K562 (cell line): Measurements from ENCODE around the gene SOX2. TPM values are rescaled to one million over a fixed set of nuclear protein-coding genes. Genes with fewer than 3 reads are reported as not detected.

Experiments
- ATAC-seq: fragments of 200-7000 bp; cut with Tn5 transposase; 3 replicates; pipeline ENCODE4 v1.9.1; 2020; ENCODE audit warnings: moderate library complexity
- BruUV-seq: library from RNA; stranded (reverse); fragments of 400-500 nt; replicated peaks from 2 replicates; lab custom pipeline; 2021; lab: Mats Ljungman, UMichigan
- CTCF ChIA-PET: fragments of 300-600 bp; formaldehyde crosslinking; extraction: SDS; loops from one replicate; lab custom pipeline; 2021; ENCODE audit warnings: low intra/inter-chr PET ratio; lab: Yijun Ruan, JAX
- POLR2A ChIA-PET: fragments of 300-600, 350-650 bp; sonication (Branson Sonifier 250); formaldehyde crosslinking; extraction: SDS; loops from one replicate; lab custom pipeline; 2021; ENCODE audit warnings: antibody characterized with exemption, inconsistent platforms; lab: Yijun Ruan, JAX
- DNase-seq, 4 experiments: peaks; one replicate each; pipeline versions ENCODE4 v3.0.0 to v3.0.0-alpha.2; 2011 to 2018; ENCODE audit warnings: low spot score in 3 of 4, mixed read lengths in 3 of 4; ENCODE audit errors: extremely low read depth in 1 of 4
- FAIRE-seq: peaks from 2 replicates; lab custom pipeline; 2011; peaks lifted over from hg19 to GRCh38; lab: Jason Lieb, UNC
- H2AFZ ChIP-seq: 2 replicates; pipeline ENCODE4 v1.6.0; 2011; ENCODE audit warnings: low read depth, low read length, control low read depth, inconsistent platforms
- H3K27ac ChIP-seq: fragments of 200-600 bp; 3 replicates; pipeline ENCODE4 v1.8.0; 2011; ENCODE audit warnings: low read depth, mild to moderate bottlenecking, control low read depth, inconsistent platforms, low read length, moderate library complexity, mixed read lengths; ENCODE audit errors: extremely low read depth
- H3K27me3 ChIP-seq, 2 experiments: fragments of 300-600 bp in 1 of 2; 2 replicates in 1 of 2; 3 replicates in 1 of 2; pipeline versions ENCODE4 v1.6.0 to v1.8.0; 2011; ENCODE audit warnings: inconsistent platforms in 2 of 2, low read length in 2 of 2, mild to moderate bottlenecking in 1 of 2, mixed read lengths in 1 of 2, moderate library complexity in 1 of 2; ENCODE audit not compliant: control insufficient read depth in 2 of 2, insufficient read depth in 2 of 2
- H3K36me3 ChIP-seq: fragments of 300-600 bp; 3 replicates; pipeline ENCODE4 v1.8.0; 2011; ENCODE audit warnings: mild to moderate bottlenecking, low read length, inconsistent platforms; ENCODE audit not compliant: control insufficient read depth, insufficient read depth
- H3K4me1 ChIP-seq, 2 experiments: fragments of 200-600 bp in 1 of 2; replicated peaks in 1 of 2; 2 replicates in 1 of 2; 3 replicates in 1 of 2; pipeline versions ENCODE4 v1.5.1 to v1.8.0; 2011; ENCODE audit warnings: inconsistent platforms in 2 of 2, low read length in 2 of 2, mild to moderate bottlenecking in 1 of 2, mixed read lengths in 1 of 2, moderate library complexity in 1 of 2; ENCODE audit not compliant: control insufficient read depth in 2 of 2, insufficient read depth in 2 of 2
- H3K4me2 ChIP-seq: 2 replicates; pipeline ENCODE4 v1.6.1; 2011; ENCODE audit warnings: low read length, control low read depth, inconsistent platforms, mixed read lengths; ENCODE audit not compliant: insufficient read depth
- H3K4me3 ChIP-seq: fragments of 200-600 bp; sonication (generic), shearing (Covaris generic); 2 replicates; pipeline ENCODE4 v1.5.1; 2016; ENCODE audit warnings: control low read depth, inconsistent platforms
- H3K79me2 ChIP-seq: fragments of 200-600 bp; 3 replicates; pipeline ENCODE4 v1.8.0; 2011; ENCODE audit warnings: low read length, inconsistent platforms; ENCODE audit not compliant: control insufficient read depth, insufficient read depth
- H3K9ac ChIP-seq, 2 experiments: 2 replicates each; pipeline versions ENCODE4 v1.6.0 to v1.6.1; 2011; ENCODE audit warnings: low read depth in 2 of 2, low read length in 2 of 2, control low read depth in 1 of 2, inconsistent platforms in 1 of 2, mild to moderate bottlenecking in 1 of 2, mixed read lengths in 1 of 2; ENCODE audit not compliant: insufficient read depth in 1 of 2
- H3K9me1 ChIP-seq: one replicate; pipeline ENCODE4 v1.6.0; 2011; ENCODE audit warnings: inconsistent platforms, mild to moderate bottlenecking, low read length, moderate library complexity; ENCODE audit not compliant: control insufficient read depth, insufficient read depth
- H3K9me3 ChIP-seq: replicated peaks from 2 replicates; pipeline ENCODE4 v1.5.1; 2011; ENCODE audit warnings: low read depth, low read length, inconsistent platforms; ENCODE audit not compliant: control insufficient read depth, insufficient read depth
- H4K20me1 ChIP-seq: replicated peaks from 2 replicates; pipeline ENCODE4 v1.6.1; 2011; ENCODE audit warnings: low read length, inconsistent platforms, mixed read lengths; ENCODE audit not compliant: control insufficient read depth, insufficient read depth
- ARID4B ChIP-seq: sonication (generic); formaldehyde crosslinking; IDR thresholded peaks from 2 replicates; pipeline ENCODE4 v1.8.0; 2022; ENCODE audit warnings: mild to moderate bottlenecking, missing genetic modification reagents
- DEAF1 ChIP-seq: fragments of 450-650 bp; formaldehyde crosslinking; IDR thresholded peaks from 2 replicates; pipeline ENCODE4 v1.4.0; 2020; ENCODE audit warnings: mild to moderate bottlenecking, moderate library complexity
- ELF2 ChIP-seq: fragments of 250-450 bp; sonication (Bioruptor Pico); IDR thresholded peaks from 2 replicates; pipeline ENCODE4 v1.5.0; 2021; ENCODE audit warnings: mild to moderate bottlenecking
- MEF2D ChIP-seq: conservative IDR thresholded peaks from 2 replicates; pipeline ENCODE4 v1.6.1; 2016; ENCODE audit warnings: low read depth, missing genetic modification characterization, missing compliant biosample characterization
- MEIS2 ChIP-seq: fragments of 450-650 bp; IDR thresholded peaks from 2 replicates; pipeline ENCODE4 v1.6.1; 2014; ENCODE audit warnings: mild to moderate bottlenecking; ENCODE audit not compliant: partially characterized antibody
- RFX5 ChIP-seq: IDR thresholded peaks from 2 replicates; pipeline ENCODE4 v1.6.1; 2011; ENCODE audit warnings: low read depth, mild to moderate bottlenecking, improper control_type of control experiment, low read length
- TRIM28 ChIP-seq: fragments of 450-650 bp; IDR thresholded peaks from 2 replicates; pipeline ENCODE4 v1.6.1; 2017
- ZNF395 ChIP-seq: fragments of 200-800 bp; sonication (Bioruptor generic); IDR thresholded peaks from 2 replicates; pipeline ENCODE4 v1.6.1; 2017; ENCODE audit warnings: missing genetic modification characterization, missing compliant biosample characterization
- WGBS: fragments of 100-300 bp; shearing (Covaris generic); methylation state at CpG from one replicate; pipeline ENCODE4 v1.1.6; 2016; ENCODE audit warnings: low coverage, mixed read lengths; ENCODE audit not compliant: insufficient coverage; ENCODE audit errors: missing lambda C conversion rate; 5-methylcytosine and 5-hydroxymethylcytosine counted together
- in situ Hi-C: fragments of 300-500 bp; cut with MboI; formaldehyde crosslinking; loops from 4 replicates; pipeline ENCODE4 v1.15.0; 2018; ENCODE audit warnings: inconsistent platforms, mixed read lengths
- intact Hi-C: fragments of 100-400 bp; cut with micrococcal nuclease; formaldehyde crosslinking; loops from 2 replicates; pipeline ENCODE4 v1.14.2; 2022
- polyA plus RNA-seq, 8 experiments: library from polyadenylated mRNA; depleted of rRNA in 4 of 8; stranded (reverse) in 5 of 8; unstranded in 3 of 8; fragments of >200 nt; fragmentation: Nextera tagmentation in 2 of 8; fragmentation: Illumina TruSeq in 1 of 8; extraction: Ambion mirVana in 2 of 8; extraction: Trizol in 1 of 8; gene quantifications; 2 replicates each; pipeline versions ENCODE4 v1.2.1 to v1.2.3, GENCODE V29; 2011 to 2014; ENCODE audit warnings: inconsistent platforms in 1 of 8, missing spikeins in 1 of 8
- total RNA-seq, 7 experiments: library from RNA; depleted of rRNA in 6 of 7; stranded (reverse); fragments of >200 nt in 6 of 7; fragmentation: Illumina TruSeq in 2 of 7; extraction: Trizol in 2 of 7; gene quantifications; 2 replicates each; pipeline versions ENCODE4 v1.2.1 to v1.2.3, GENCODE V29; 2011 to 2021; ENCODE audit warnings: low replicate concordance in 1 of 7
- TF ChIP-seq, protein P1 (sequence below), 2 experiments: fragments of 450-650 bp; IDR thresholded peaks; 2 replicates each; pipeline ENCODE4 v1.6.1; 2018; ENCODE audit warnings: mild to moderate bottlenecking in 2 of 2, low read depth in 1 of 2; ENCODE audit not compliant: partially characterized antibody in 2 of 2
- TF ChIP-seq, protein P2 (sequence below): sonication (generic); formaldehyde crosslinking; IDR thresholded peaks from 2 replicates; pipeline ENCODE4 v1.8.1; 2022; ENCODE audit warnings: missing genetic modification reagents

SOX2 gene
- total and polyA plus RNA-seq, 9 of the 15 experiments (the other 6 are each of a cell fraction or from before 2014, with no cell fraction given): 0.07 TPM; not detected in 8

- FAIRE-seq (no peak), ATAC-seq (no peak), DNase-seq (no peak)
- ChIA-PET POLR2A (no interaction called here), CTCF (no interaction called here)
- BruUV-seq: no TSS peak
- in situ Hi-C loops: no loop called here
- Histone ChIP-seq H3K79me2 (no peaks in the 10 kb centered on the region), H3K9ac (no peak overlapping the region), H3K4me3 (no peak overlapping the region), H3K27me3 (no peaks in the 10 kb centered on the region), H2AFZ (no peak overlapping the region), H3K9me3 (no peaks in the 10 kb centered on the region), H4K20me1 (no peaks in the 10 kb centered on the region), H3K36me3 (no peaks in the 10 kb centered on the region), H3K4me2 (no peak overlapping the region), H3K27ac (no peak overlapping the region), H3K4me1 (no peaks in the 10 kb centered on the region), H3K9me1 (no peaks in the 10 kb centered on the region)
- WGBS: 0% methylated on average over 1 of the region's 1 CpG
- intact Hi-C loops: no loop called here
- TF ChIP-seq ELF2 (CRISPR knock-in tag): no peak
- TF ChIP-seq, protein P1, sequence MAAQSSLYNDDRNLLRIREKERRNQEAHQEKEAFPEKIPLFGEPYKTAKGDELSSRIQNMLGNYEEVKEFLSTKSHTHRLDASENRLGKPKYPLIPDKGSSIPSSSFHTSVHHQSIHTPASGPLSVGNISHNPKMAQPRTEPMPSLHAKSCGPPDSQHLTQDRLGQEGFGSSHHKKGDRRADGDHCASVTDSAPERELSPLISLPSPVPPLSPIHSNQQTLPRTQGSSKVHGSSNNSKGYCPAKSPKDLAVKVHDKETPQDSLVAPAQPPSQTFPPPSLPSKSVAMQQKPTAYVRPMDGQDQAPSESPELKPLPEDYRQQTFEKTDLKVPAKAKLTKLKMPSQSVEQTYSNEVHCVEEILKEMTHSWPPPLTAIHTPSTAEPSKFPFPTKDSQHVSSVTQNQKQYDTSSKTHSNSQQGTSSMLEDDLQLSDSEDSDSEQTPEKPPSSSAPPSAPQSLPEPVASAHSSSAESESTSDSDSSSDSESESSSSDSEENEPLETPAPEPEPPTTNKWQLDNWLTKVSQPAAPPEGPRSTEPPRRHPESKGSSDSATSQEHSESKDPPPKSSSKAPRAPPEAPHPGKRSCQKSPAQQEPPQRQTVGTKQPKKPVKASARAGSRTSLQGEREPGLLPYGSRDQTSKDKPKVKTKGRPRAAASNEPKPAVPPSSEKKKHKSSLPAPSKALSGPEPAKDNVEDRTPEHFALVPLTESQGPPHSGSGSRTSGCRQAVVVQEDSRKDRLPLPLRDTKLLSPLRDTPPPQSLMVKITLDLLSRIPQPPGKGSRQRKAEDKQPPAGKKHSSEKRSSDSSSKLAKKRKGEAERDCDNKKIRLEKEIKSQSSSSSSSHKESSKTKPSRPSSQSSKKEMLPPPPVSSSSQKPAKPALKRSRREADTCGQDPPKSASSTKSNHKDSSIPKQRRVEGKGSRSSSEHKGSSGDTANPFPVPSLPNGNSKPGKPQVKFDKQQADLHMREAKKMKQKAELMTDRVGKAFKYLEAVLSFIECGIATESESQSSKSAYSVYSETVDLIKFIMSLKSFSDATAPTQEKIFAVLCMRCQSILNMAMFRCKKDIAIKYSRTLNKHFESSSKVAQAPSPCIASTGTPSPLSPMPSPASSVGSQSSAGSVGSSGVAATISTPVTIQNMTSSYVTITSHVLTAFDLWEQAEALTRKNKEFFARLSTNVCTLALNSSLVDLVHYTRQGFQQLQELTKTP (IDR thresholded peaks at IDR 0.05; ENCODE audit: low read depth in 1 of 2, partially characterized antibody in 2 of 2): no peak
- no peak for TF ChIP-seq DEAF1 (CRISPR knock-in tag)
- no peak for TF ChIP-seq RFX5
- TF ChIP-seq, protein P2, sequence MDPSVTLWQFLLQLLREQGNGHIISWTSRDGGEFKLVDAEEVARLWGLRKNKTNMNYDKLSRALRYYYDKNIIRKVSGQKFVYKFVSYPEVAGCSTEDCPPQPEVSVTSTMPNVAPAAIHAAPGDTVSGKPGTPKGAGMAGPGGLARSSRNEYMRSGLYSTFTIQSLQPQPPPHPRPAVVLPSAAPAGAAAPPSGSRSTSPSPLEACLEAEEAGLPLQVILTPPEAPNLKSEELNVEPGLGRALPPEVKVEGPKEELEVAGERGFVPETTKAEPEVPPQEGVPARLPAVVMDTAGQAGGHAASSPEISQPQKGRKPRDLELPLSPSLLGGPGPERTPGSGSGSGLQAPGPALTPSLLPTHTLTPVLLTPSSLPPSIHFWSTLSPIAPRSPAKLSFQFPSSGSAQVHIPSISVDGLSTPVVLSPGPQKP: no peak
- TF ChIP-seq MEIS2: no peak
- TF ChIP-seq TRIM28: no peak
- no peak for TF ChIP-seq ARID4B (CRISPR knock-in tag)
- no peak for TF ChIP-seq MEF2D (tag)
- no peak for TF ChIP-seq ZNF395 (CRISPR knock-in tag)
These were observed 28.2 kb upstream of the SOX2 start for GRCh38 chr3:181683563-181683962.
